Calu3 (cell line): ENCODE data around the gene PPIB. TPM values are rescaled to one million over a fixed set of nuclear protein-coding genes. Genes with fewer than 3 reads are reported as not detected.

Experiments used
- BruUV-seq: library from RNA; stranded (reverse); fragments of 400-500 nt; replicated peaks from 2 replicates; lab custom pipeline; 2021; lab: Mats Ljungman, UMichigan
- CTCF ChIA-PET: fragments of 300-600 bp; sonication (Branson Sonifier 250); formaldehyde crosslinking; loops from one replicate; lab custom pipeline; 2022; ENCODE audit warnings: antibody characterized with exemption; lab: Charles Lee
- DNase-seq: peaks from one replicate; pipeline ENCODE4 v3.0.0; 2022
- H3K27ac Mint-ChIP-seq: one replicate; pipeline ENCODE4 v1.8.0; 2022; ENCODE audit warnings: mixed read lengths; ENCODE audit not compliant: unreplicated experiment
- H3K27me3 Mint-ChIP-seq: one replicate; pipeline ENCODE4 v1.8.0; 2022; ENCODE audit warnings: mixed read lengths; ENCODE audit not compliant: unreplicated experiment
- H3K36me3 Mint-ChIP-seq: one replicate; pipeline ENCODE4 v1.8.0; 2022; ENCODE audit warnings: mild to moderate bottlenecking, moderate library complexity, mixed read lengths; ENCODE audit not compliant: insufficient read depth, unreplicated experiment
- H3K4me1 Mint-ChIP-seq: one replicate; pipeline ENCODE4 v1.8.0; 2022; ENCODE audit warnings: mild to moderate bottlenecking, low read depth, mixed read lengths; ENCODE audit not compliant: unreplicated experiment
- H3K4me3 Mint-ChIP-seq: one replicate; pipeline ENCODE4 v1.8.0; 2022; ENCODE audit warnings: mild to moderate bottlenecking, low read depth, moderate library complexity, mixed read lengths; ENCODE audit not compliant: unreplicated experiment
- H3K9me3 Mint-ChIP-seq: one replicate; pipeline ENCODE4 v1.8.0; 2022; ENCODE audit warnings: low read depth, mixed read lengths; ENCODE audit not compliant: unreplicated experiment
- CTCF ChIP-seq: fragments of 200-600 bp; IDR thresholded peaks from one replicate; pipeline ENCODE4 v1.8.0; 2022; ENCODE audit warnings: antibody characterized with exemption; ENCODE audit not compliant: unreplicated experiment
- intact Hi-C: fragments of 100-400 bp; cut with micrococcal nuclease; formaldehyde crosslinking; loops from one replicate; pipeline ENCODE4 v1.10.0; 2022; ENCODE audit not compliant: unreplicated experiment
- total RNA-seq: library from RNA; stranded (reverse); gene quantifications from 2 replicates; pipeline ENCODE4 v1.2.3, GENCODE V29; 2022

The PPIB gene
- total RNA-seq, 1 experiment from 2014 or later, result 690 TPM

GRCh38 chr15:64205202-64205601, 42.4 kb upstream of the PPIB start:
- Mint-ChIP-seq H3K4me1 (peaks cover 7% of the 10 kb centered on the region), H3K36me3 (peaks cover 14% of the 10 kb centered on the region), H3K27me3 (no peaks in the 10 kb centered on the region), H3K27ac (no peak overlapping the region), H3K4me3 (no peak overlapping the region), H3K9me3 (no peaks in the 10 kb centered on the region)
- CTCF ChIA-PET, result no interaction called here
- intact Hi-C loops, result no loop called here
- no TSS peak for BruUV-seq
- no peak for TF ChIP-seq CTCF
- no peak for DNase-seq

GRCh38 chr15:64197425-64197824, 34.6 kb upstream of the PPIB start:
- H3K4me1 Mint-ChIP-seq, result no peaks in the 10 kb centered on the region
- H3K27me3 Mint-ChIP-seq, result no peaks in the 10 kb centered on the region
- H3K36me3 Mint-ChIP-seq, result peaks cover 14% of the 10 kb centered on the region
- H3K9me3 Mint-ChIP-seq, result no peaks in the 10 kb centered on the region
- CTCF ChIA-PET, result no interaction called here
- TF ChIP-seq CTCF, result no peak
- no peak overlapping the region for H3K4me3 Mint-ChIP-seq
- H3K27ac Mint-ChIP-seq, result no peak overlapping the region
- BruUV-seq, result no TSS peak
- intact Hi-C loops, result no loop called here
- no peak for DNase-seq

- CTCF ChIA-PET, result no interaction called here
These were observed 31.1 kb upstream of the PPIB start for GRCh38 chr15:64193971-64194370.

GRCh38 chr15:64191971-64192830, 29.4 kb upstream of the PPIB start:
- no peak for DNase-seq
- H3K4me3 Mint-ChIP-seq, result no peak overlapping the region
- H3K27me3 Mint-ChIP-seq, result no peaks in the 10 kb centered on the region
- no peaks in the 10 kb centered on the region for H3K36me3 Mint-ChIP-seq
- intact Hi-C loops, result no loop called here
- BruUV-seq, result no TSS peak
- H3K27ac Mint-ChIP-seq, result no peak overlapping the region
- H3K9me3 Mint-ChIP-seq, result no peaks in the 10 kb centered on the region
- CTCF ChIA-PET, result no interaction called here
- no peaks in the 10 kb centered on the region for H3K4me1 Mint-ChIP-seq
- TF ChIP-seq CTCF, result no peak

More at GRCh38 chr15:64193971-64194370, 31.1 kb upstream of the PPIB start:
- H3K4me3 Mint-ChIP-seq, result no peak overlapping the region
- H3K27ac Mint-ChIP-seq, result no peak overlapping the region
- intact Hi-C loops, result no loop called here
- no peaks in the 10 kb centered on the region for H3K27me3 Mint-ChIP-seq
- TF ChIP-seq CTCF, result no peak
- no peaks in the 10 kb centered on the region for H3K4me1 Mint-ChIP-seq
- peaks cover 8% of the 10 kb centered on the region for H3K36me3 Mint-ChIP-seq
- BruUV-seq, result no TSS peak
- DNase-seq, result no peak
- H3K9me3 Mint-ChIP-seq, result no peaks in the 10 kb centered on the region
